RWPE1 (cell line): Measurements from ENCODE around the gene ACOX3.

ENCODE experiments used
- CTCF ChIA-PET: fragments of 350-600 bp; sonication (Branson Sonifier 250); formaldehyde crosslinking; extraction: SDS; loops from one replicate; lab custom pipeline; 2021; lab: Yijun Ruan, JAX
- POLR2A ChIA-PET: fragments of 400-600 bp; formaldehyde crosslinking; extraction: SDS; loops from one replicate; lab custom pipeline; 2020; ENCODE audit warnings: antibody characterized with exemption; ENCODE audit not compliant: low non-redundant PET; lab: Yijun Ruan, JAX
- DNase-seq: peaks from one replicate; pipeline ENCODE4 v3.0.0; 2012; ENCODE audit warnings: low spot score
- H3K27ac ChIP-seq: fragments of 450-650 bp; 2 replicates; pipeline ENCODE4 v1.5.1; 2017
- CTCF ChIP-seq: fragments of 450-650 bp; conservative IDR thresholded peaks from 2 replicates; pipeline ENCODE4 v1.5.1; 2017; ENCODE audit warnings: low read depth, mild to moderate bottlenecking

Gene ACOX3

GRCh38 chr4:8414377-8414776 is 26.1 kb downstream of the ACOX3 start:
- no peak for TF ChIP-seq CTCF
- ChIA-PET CTCF (interaction anchor here (0.5 kb wide), 1 partner anchor 255 kb away, joined by 3 read pairs; no protein-coding TSS in a partner anchor), POLR2A (no interaction called here)
- DNase-seq: no peak
- H3K27ac ChIP-seq: no peak overlapping the region

- H3K27ac ChIP-seq: peak overlapping the region; percentile 57; the same call in 1 of the 2 replicates
- POLR2A ChIA-PET: no interaction called here
- no peak for TF ChIP-seq CTCF
- CTCF ChIA-PET: interaction anchor here (0.6 kb wide), 1 partner anchor 145 kb away, joined by 3 read pairs; no protein-coding TSS in a partner anchor
- DNase-seq: no peak
Measured at GRCh38 chr4:8412288-8412687, 28.2 kb downstream of the ACOX3 start.

GRCh38 chr4:8411351-8412180 is 29.0 kb downstream of the ACOX3 start:
- H3K27ac ChIP-seq: peak overlapping the region; percentile 57; the same call in 1 of the 2 replicates
- TF ChIP-seq CTCF: no peak
- ChIA-PET CTCF (interaction anchor here (0.6 to 0.7 kb wide), 2 partner anchors 144 to 270 kb away, joined by 3 read pairs; no protein-coding TSS in a partner anchor), POLR2A (no interaction called here)
- DNase-seq: no peak

GRCh38 chr4:8410641-8411271 is 29.8 kb downstream of the ACOX3 start:
- peak; percentile 19; the same call in 1 of the 2 replicates for TF ChIP-seq CTCF
- H3K27ac ChIP-seq: peak overlapping the region; percentile 57
- ChIA-PET CTCF (no interaction called here), POLR2A (no interaction called here)
- peak; percentile 55 for DNase-seq

- TF ChIP-seq CTCF: no peak
- POLR2A ChIA-PET: no interaction called here
- no peak for DNase-seq
- CTCF ChIA-PET: interaction anchor here (0.5 kb wide), 1 partner anchor 1745 kb away, joined by 3 read pairs; no protein-coding TSS in a partner anchor
- peak overlapping the region; percentile 57 for H3K27ac ChIP-seq
Measured at GRCh38 chr4:8410066-8410625, 30.4 kb downstream of the ACOX3 start.
